ENCODE results near the gene COL12A1.

GRCh38 chr6:75109022-75109421, 96.8 kb downstream of the COL12A1 start:
- TF ChIP-seq CTCF (conservative IDR thresholded peaks at IDR 0.05) (no peak), EZH2 (IDR thresholded peaks at IDR 0.05; ENCODE audit: low read depth) (no peak)
